Left renal cortex interstitium (tissue), 4 donors: Measurements from ENCODE around the gene NFKBIE. TPM values are rescaled to one million over a fixed set of nuclear protein-coding genes. Genes with fewer than 3 reads are reported as not detected.
A peak's percentile ranks its signal among the peaks of the same experiment; 100 is the strongest.

Source experiments
- DNase-seq, 4 donors: peaks; one replicate each; pipeline ENCODE4 v3.0.0-alpha.2; 2013; ENCODE audit warnings: low read depth in 4 of 4, low spot score in 2 of 4, missing footprints in 1 of 4
- polyA plus RNA-seq, 4 donors: library from polyadenylated mRNA; unstranded; fragments of 120-200 nt; gene quantifications; one replicate each; pipeline ENCODE4 v1.2.1, GENCODE V29; 2013; ENCODE audit not compliant: insufficient read length in 4 of 4

NFKBIE gene
- polyA plus RNA-seq, 4 donors: 9.1 to 14.1 (median 11.1) TPM

- DNase-seq: no peak
Observed at GRCh38 chr6:44229376-44230033, 35.8 kb downstream of the NFKBIE start.

- no peak for DNase-seq
Observed at GRCh38 chr6:44228836-44229235, 36.5 kb downstream of the NFKBIE start.

- no peak for DNase-seq
Observed at GRCh38 chr6:44228433-44228832, 36.9 kb downstream of the NFKBIE start.

DNA sequence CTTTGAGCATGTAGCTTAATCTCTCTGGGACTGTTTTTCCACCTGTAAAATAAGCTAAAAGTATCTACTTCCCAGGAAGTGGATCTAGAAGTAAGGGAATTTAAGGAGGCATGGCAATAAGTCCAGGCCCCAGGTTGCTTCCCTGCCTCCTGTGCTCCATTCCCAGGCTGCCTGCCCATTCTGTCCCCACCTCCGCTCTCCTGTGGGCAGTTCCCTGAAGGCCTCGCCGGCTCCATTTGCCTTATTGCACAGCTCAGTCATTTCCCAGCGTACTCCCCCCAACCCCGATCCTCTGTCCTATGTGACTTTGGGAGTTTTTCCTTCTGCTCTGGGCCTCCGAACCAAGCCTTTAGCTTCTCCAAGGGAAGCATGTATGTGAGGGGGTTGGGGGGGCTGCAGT, 37.3 kb downstream of the NFKBIE start:
- DNase-seq: no peak

DNA sequence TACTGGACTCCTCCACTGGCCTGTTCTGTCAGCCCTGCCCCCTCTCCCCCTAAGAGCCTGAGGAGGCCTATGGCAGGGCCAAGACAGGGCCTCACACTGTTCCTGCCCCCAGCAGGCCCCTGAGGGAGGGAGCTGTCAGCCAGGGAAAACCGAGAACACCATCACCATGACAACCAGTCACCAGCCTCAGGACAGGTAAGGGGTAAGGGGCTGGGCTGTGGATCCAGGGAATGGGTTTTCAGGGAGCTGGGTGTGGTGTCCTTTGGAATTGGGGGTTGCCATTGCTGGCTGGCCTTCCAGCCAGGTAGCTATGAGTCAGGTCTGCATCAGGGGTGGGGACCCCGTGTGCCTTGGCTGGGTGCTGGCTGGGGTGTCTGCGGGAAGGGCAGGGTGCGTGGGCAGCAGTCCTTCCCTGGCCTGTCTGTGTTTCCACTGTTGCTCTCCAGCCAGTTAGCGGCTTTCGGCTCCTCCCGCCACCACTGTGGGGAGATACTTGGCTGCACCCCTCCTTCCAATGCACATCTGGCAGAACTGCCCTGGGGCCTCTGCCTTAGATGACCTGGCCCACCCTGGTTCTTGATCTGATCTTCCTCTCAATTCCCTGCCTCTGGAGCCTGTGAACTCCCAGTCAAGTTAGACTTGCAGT, 38.1 kb downstream of the NFKBIE start:
- DNase-seq: no peak

- DNase-seq: no peak
Observed at GRCh38 chr6:44226368-44227147, 38.8 kb downstream of the NFKBIE start.

DNA sequence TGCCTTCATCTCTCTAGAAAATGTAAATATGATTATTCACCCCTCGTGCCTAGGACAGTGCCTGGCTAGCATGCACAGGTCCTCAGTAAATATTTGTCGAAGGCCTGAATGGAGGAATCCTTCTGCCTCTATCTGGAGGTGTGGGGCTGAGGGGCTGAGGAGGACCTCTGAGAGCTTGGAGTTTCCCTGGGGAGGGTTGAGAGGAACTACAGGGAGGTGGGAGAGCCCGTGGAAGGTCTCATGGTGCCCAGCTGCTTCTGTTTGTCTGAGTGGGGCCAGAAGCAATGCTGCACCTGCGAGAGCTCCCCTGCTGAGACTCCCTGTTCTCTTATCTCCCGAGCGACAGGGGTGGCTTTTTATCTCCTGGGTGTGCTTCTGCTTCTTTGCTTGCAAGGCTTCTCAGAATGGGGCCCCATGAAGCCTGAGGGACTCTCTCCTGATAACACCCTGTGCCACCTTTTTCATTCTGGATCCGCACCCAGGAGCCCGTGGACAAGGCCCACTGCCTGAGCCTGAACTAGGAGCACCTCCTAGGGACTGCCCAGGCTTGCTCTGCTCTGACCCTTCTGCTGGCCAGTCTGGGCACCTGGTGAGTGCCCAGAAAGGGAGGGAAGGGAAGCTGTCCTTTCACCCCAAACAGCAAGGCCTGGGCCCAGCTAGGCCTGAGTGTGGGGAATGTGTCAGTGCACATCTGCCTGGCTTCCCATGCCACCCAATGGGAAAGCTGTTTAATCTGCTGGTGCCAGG, 39.6 kb downstream of the NFKBIE start:
- DNase-seq: no peak

DNA sequence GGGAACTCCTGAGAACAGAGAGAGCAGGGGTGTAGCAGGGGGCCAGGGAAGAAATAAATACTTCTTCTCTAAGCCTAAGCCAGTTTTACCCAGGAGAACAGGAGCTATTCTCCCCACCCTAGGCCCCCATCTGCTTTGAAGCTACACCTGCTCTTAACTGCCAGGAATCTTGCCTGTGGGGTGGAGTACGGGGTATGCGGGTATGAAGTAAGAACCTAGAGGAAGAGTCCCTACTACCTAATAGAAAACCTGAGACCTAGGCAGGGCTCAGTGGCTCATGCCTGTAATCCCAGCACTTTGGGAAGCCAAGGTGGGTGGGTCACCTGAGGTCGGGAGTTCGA, 40.4 kb downstream of the NFKBIE start:
- DNase-seq: no peak

DNA sequence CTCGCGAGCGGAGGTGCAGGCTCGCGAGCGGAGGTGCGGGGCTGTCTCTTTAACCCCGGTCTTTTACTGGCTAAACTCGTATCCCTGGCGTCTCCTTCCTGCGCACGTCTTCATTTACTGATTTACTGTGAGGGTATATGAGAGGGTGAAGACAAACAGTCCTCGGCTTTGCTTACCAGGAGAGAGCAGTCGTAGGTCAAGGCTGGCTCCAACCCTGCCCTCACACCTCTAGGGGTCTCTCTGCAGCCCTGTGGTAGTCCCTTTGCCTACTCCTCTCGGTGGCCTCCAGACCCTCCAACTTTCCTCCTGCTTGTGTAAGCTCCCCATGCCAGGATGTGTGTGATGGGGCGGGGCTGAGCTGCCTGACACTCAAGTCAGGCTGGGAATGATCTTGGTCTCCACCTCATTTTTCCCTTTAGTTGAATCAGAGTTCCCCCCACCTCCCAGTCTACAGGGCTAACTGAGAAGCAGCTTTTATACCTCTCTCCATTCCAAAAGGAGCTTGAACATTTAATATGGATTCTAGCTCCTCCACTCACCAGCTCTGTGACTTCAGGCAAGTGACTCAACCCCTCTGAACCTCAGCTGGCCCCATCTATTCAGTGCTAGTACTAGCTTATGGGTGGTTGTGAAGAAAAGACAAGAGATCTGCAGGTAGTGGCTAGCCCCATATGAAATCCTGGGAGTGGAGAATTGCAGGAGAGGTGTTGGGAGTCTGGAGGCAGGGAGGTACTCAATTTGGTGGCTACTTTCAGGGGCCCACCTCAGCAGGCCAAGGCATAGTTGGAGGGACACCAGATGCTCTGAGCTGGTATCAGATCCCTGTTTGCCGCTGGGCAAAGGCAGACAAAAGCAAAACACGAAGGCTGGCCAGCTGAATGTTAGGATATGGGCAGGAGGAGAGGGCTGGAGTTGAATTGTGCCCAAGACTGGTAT, 41.1 kb downstream of the NFKBIE start:
- no peak for DNase-seq

GRCh38 chr6:44223319-44224028, 41.9 kb downstream of the NFKBIE start, which contains the start of gene SLC29A1:
SLC29A1 (plus strand) TSS chr6:44223595; CDS start chr6:44227314, 3,719 bp downstream.
- DNase-seq: no peak

GRCh38 chr6:44222486-44223318, 42.6 kb downstream of the NFKBIE start:
- no peak for DNase-seq

DNA sequence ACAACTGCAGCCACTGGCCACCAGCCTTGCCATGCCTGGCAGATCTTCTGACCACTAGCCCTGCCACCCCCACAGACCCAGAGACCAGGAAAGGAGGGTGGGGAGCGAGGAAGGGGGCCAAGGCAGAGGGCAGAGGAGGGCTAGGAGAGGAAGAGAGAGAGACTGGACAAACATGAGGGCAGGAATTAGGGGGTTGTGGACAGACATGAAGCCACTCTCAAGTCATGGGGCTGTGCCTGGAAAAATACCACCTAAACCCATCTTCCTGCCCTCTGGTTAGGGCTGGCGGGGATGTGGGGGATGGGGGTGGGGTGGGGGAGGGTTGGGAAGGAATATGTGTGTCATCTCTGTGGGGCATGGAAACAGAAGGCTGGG, 43.4 kb downstream of the NFKBIE start:
- DNase-seq: no peak

- DNase-seq: no peak
Observed at GRCh38 chr6:44221291-44221960, 43.9 kb downstream of the NFKBIE start.

- no peak for DNase-seq
Observed at GRCh38 chr6:44220913-44221290, 44.4 kb downstream of the NFKBIE start.

DNA sequence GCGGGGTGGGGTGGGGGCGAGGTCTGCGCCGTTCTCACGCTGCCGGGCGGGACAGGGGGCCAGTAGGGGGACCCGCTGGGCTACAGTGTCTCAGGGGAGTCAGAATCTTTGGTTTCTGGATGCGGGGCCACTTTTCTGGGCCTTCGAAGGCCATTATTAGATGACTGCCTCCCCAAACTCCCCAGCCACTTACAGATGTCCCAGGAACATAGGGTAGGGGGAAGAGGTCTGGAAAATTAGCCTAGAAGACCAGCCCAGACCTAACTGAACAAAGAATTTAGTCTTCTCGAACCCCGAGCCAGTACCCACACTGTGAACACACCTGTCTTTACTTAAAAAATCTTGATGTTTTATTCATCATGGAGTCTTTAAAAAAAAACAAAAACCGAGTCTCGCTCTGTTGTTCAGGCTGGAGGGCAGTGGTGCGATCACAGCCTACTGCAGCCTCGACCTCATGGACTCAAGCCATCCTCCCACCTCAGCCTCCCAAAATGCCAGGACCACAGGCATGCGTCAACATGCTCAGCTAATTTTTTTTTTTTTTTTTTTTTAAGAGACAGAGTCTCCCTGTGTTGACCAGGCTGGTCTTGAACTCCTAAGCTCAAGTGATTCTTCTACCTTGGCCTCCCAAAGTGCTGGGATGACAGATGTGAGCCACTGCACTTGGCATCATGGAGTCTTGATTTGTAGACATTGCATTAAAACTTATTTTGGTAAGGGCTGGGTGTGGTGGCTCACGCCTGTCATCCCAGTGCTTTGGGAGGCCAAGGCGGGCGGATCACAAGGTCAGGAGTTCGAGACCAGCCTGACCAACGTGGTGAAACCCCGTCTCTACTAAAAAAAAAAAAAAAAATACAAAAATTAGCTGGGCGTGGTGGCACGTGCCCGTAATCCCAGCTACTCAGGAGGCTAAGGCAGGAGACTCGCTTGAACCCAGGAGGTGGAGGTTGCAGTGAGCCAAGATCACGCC, 45.3 kb downstream of the NFKBIE start:
- no peak for DNase-seq

GRCh38 chr6:44219053-44219814, 46.1 kb downstream of the NFKBIE start:
- DNase-seq: peak in 2 of 4 donors; percentile 82 to 83
